RPMI8226 (cell line): ENCODE results near the gene ZNF574.

ENCODE experiments used
- DNase-seq: peaks from one replicate; pipeline ENCODE4 v3.0.0-alpha.2; 2015

The ZNF574 gene

GRCh38 chr19:42060117-42060516 is 15.8 kb upstream of the ZNF574 start:
- no peak for DNase-seq

- DNase-seq: no peak
These were observed 13.6 kb upstream of the ZNF574 start for GRCh38 chr19:42062381-42062780.

- no peak for DNase-seq
These were observed 11.5 kb upstream of the ZNF574 start for GRCh38 chr19:42064432-42064831.

GRCh38 chr19:42065051-42065450 is 10.9 kb upstream of the ZNF574 start:
- DNase-seq: no peak

GRCh38 chr19:42065511-42065910 is 10.5 kb upstream of the ZNF574 start:
- no peak for DNase-seq

GRCh38 chr19:42066075-42066754 is 9.8 kb upstream of the ZNF574 start:
- DNase-seq: no peak

GRCh38 chr19:42067315-42067888 is 8.6 kb upstream of the ZNF574 start:
- DNase-seq: no peak

- DNase-seq: no peak
These were observed 7.6 kb upstream of the ZNF574 start for GRCh38 chr19:42068361-42068755.

GRCh38 chr19:42068756-42069571 is 7.0 kb upstream of the ZNF574 start:
- no peak for DNase-seq

GRCh38 chr19:42069619-42070351 is 6.2 kb upstream of the ZNF574 start, which contains the start of gene GRIK5:
Gene GRIK5, minus strand, starts transcription at chr19:42070206. Its CDS starts 4,436 bp downstream, at chr19:42065770.
- no peak for DNase-seq

GRCh38 chr19:42071247-42071646 is 4.7 kb upstream of the ZNF574 start:
- no peak for DNase-seq

- DNase-seq: peak; percentile 32
These were observed 1.2 kb upstream of the ZNF574 start for GRCh38 chr19:42074513-42075363.

- no peak for DNase-seq
These were observed 676 bp upstream of the ZNF574 start for GRCh38 chr19:42075364-42075615.

- no peak for DNase-seq
These were observed 496 bp downstream of the ZNF574 start for GRCh38 chr19:42076380-42076944.

- no peak for DNase-seq
These were observed 2.1 kb downstream of the ZNF574 start for GRCh38 chr19:42078058-42078457.

- no peak for DNase-seq
These were observed 2.7 kb downstream of the ZNF574 start for GRCh38 chr19:42078538-42079275.

- DNase-seq: no peak
These were observed 3.3 kb downstream of the ZNF574 start for GRCh38 chr19:42079276-42079669.

- DNase-seq: no peak
These were observed 4.2 kb downstream of the ZNF574 start for GRCh38 chr19:42079886-42080763.

- DNase-seq: no peak
These were observed 4.9 kb downstream of the ZNF574 start for GRCh38 chr19:42080764-42081375.
